HG03280 (cell line): Measurements from ENCODE around the gene LYST.
"Not testable (repeated sequence)": the region's sequence is repeated elsewhere in the genome, so short reads cannot be mapped to it uniquely, and the experiment has no call there.

ENCODE experiments used
- ATAC-seq: cut with Tn5 transposase; IDR thresholded peaks from one replicate; pipeline ENCODE4 v1.9.1; 2021; ENCODE audit warnings: mild to moderate bottlenecking, moderate library complexity; ENCODE audit not compliant: unreplicated experiment

LYST gene

DNA sequence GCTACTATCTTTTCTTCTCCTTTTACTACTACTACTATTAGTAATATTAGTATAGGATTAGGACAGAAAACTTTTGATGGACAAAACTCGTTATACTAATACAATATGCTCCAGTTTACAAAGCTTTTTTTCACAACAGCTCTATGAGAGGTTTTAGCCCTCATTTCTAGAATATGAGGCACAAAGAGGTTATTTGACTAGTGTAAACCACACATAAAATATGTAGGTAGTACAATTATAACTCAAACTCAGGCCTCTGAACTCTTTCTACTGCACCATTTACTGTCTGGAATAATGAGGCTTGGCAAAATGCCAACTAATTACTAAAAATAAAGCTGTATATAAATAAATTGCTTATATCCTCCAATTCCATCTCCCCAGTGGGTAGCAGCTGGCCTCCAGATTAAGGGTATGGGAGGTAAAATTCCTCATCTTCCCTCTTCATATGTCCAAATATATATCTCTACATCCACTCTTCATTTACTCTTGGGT lies 99.9 kb downstream of the LYST start:
- no peak for ATAC-seq

- ATAC-seq: no peak
These were observed 102.7 kb downstream of the LYST start for GRCh38 chr1:235763962-235764361.

GRCh38 chr1:235759336-235759735 lies 107.4 kb downstream of the LYST start:
- ATAC-seq: no peak

- ATAC-seq: no peak
These were observed 107.8 kb downstream of the LYST start for GRCh38 chr1:235758931-235759330.

DNA sequence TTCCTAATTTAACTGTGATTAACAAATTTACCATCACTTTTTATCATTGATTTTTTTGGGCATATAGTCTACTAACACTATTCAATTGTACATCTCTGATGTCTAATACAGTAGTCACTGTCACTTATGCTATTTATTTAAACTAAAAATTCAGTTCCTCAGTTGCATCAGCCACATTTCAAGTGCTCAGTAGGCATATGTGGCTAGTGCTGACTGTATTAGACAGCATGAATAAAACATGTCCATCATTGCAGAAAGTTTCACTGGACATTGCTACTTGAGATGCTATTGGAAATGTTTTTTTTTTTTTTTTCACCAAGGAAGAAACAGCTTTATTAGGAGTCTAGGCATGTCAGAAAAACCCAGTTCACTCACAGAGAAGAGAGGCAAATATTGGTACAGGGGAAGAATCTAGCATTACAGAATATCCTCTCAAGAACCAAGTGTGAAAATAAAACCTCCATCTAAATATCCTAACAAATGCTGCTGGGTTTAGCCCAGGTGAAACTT lies 109.1 kb downstream of the LYST start:
- ATAC-seq: no peak

GRCh38 chr1:235754186-235754585 lies 112.5 kb downstream of the LYST start:
- not testable (repeated sequence) for ATAC-seq

GRCh38 chr1:235749755-235750300 lies 116.9 kb downstream of the LYST start:
- no peak for ATAC-seq

GRCh38 chr1:235748747-235749146 lies 118.0 kb downstream of the LYST start:
- ATAC-seq: no peak

DNA sequence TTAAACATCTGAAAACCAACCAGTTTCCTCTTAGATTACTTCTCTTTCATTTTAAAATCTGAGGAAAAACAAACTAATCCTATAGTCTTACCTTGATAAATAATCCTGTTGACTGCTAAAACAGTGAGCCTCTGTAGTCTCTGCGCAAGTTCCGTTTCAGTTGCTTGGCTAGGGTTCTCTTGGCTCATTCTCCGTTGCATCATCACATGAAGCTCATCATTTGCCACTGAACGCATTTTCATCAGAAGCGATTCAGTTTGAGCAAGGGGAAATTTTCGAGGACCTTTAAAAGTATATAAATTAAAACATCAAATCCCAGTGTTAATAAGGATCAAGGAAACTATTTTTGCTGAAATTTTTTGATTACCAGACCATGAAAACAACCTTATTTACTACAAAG lies 120.5 kb downstream of the LYST start:
- ATAC-seq: no peak

DNA sequence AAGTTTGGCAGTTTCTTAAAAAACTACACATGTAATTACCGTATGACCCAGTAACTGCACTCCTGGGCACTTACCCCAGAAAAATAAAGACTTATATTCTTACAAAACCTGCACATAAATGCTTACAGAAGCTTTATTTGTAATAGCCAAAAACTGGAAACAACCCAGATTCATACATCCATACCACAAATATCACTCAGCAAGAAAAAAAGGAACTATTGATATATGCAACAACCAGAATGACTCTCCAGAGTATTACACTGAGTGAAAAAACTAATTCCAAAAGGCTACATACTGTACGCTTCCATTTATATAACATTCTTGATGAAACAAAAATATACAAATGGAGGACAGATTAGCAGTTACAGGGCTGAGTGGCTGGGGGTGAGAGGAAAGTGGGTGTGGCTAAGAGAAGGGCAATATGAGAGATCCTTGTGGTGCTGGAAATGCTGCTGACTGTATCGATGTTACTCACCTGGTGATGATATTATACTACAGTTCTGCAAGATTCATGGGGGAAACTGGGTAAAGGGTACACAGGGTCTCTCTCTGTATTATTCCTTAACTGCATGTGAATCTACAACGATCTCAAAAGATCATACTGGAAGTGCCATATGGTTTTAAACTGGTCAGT lies 121.1 kb downstream of the LYST start:
- ATAC-seq: no peak

- no peak for ATAC-seq
These were observed 123.6 kb downstream of the LYST start for GRCh38 chr1:235742914-235743599.

GRCh38 chr1:235741294-235741693 lies 125.4 kb downstream of the LYST start:
- no peak for ATAC-seq

DNA sequence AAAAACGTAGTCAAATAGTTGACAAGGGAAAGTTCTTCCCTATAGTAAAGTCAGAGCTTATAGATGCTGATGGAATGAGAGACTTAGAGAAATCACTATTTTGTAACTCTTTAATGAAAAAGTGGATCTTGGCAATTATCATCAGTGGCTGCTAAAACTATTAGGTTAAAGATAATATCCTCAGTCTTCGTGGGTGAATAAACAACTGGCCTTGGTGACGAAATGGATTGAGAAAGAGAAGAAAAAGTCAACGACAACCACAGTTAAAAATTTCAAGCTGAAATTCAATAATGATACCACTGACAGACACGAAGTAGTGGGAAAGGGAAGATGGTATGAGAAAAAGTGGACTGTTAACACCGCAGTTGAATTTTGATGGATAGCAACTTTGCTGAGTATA lies 127.1 kb downstream of the LYST start:
- no peak for ATAC-seq

DNA sequence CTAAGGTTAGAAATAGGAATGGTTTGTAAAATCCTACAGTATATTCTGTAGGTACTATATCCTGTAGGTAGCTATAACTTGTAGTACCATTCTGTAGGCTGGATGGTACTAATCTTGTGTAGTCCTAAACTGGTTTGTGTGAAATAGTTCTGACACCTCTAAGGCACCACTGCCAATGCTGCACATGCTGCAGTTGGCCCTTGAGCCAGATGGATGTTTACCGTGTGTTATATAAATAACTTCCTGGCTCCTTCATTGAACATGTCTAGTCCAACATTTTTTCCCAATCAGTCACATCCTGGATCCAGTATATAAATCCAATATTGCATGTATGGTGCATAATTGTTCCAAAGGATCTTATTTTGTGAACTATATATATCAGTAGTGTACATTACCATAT lies 127.6 kb downstream of the LYST start:
- ATAC-seq: no peak

- ATAC-seq: no peak
These were observed 129.0 kb downstream of the LYST start for GRCh38 chr1:235737751-235738150.

DNA sequence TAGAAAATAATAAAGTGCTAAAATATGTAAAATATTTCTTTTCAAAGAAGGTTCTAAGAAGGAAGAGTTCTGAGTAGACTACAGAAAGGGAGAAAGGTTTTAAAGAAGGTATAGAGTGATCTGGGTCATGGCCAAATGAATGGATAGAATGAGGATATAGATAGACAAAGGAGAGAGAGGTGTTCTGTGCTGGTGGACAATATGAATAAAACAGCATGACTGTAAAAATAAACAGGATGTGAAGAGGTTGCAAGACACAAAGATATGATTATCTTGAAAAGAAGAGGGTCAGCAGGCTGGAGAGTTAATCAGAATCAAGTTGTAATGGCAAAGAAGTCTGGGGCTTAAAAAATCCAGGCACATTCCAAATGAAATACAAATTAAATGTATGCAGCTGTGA lies 130.4 kb downstream of the LYST start:
- no peak for ATAC-seq

DNA sequence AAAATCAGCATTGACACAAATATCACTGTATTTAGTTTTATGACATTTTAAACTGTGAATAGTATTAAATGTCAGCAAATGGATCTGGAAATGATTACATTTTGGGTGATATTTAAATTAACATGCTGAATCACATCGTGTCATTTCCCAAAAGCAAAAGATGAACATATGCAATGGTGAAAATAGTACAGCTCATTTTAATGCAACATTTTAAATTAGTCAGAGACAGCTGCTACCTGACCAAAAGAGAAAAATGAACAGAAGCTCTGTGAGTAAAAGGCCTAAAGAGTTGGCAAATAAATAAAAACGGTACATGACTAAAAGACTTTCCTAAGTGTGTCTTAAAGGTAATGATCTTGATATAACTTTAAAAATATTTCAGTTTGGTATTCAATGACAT lies 131.1 kb downstream of the LYST start:
- no peak for ATAC-seq

GRCh38 chr1:235734335-235734734 lies 132.4 kb downstream of the LYST start:
- ATAC-seq: no peak

DNA sequence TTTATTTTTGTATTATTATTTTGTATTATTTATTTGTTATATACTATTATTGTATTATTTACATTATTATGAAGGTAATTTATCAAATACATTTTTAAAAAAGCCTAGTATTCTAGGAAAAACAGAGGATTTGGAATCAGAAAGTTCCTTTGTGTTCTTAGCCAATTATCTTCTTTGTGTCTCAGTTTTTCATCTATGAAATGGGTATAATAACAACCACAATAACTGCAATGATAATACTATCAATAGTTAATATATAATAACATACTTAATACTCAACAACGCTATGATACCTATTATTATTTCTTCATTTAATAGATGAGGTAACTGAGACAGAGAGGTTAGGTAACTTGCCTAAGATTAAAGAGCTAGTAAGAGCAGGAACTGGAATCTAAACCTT lies 136.7 kb downstream of the LYST start:
- no peak for ATAC-seq

GRCh38 chr1:235726557-235726956 lies 140.1 kb downstream of the LYST start:
- no peak for ATAC-seq

DNA sequence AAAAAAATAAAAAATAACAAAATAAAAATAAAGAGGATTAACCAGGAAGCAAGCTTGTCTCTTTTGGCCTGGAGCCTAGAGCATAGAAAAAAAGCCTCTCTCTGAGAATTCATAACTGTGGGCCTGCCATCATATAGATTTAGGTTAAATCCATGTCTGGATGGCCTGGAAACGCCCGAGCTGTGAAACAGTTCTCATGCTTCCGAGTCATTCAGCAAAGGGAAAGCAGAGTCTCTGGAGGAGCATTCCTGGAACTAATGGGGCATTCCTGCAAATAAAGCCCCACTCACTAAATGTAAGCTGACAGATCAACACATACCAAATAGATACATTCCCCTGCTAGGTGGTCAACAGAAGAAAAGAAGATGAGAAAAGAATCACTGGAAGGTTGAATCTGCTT lies 141.3 kb downstream of the LYST start:
- no peak for ATAC-seq

GRCh38 chr1:235724730-235725129 lies 142.0 kb downstream of the LYST start:
- no peak for ATAC-seq
